ENCODE results near the gene HPF1.
"Not testable (repeated sequence)": the region's sequence is repeated elsewhere in the genome, so short reads cannot be mapped to it uniquely, and the experiment has no call there.

The HPF1 gene

GRCh38 chr4:169773889-169774288 lies 16.1 kb upstream of the HPF1 start:
- Histone ChIP-seq H3K9me2 (replicated peaks; ENCODE audit: control insufficient read depth, low read length) (no peaks in the 10 kb centered on the region), H3K27ac (ENCODE audit: low read depth, low read length) (no peak overlapping the region), H3K27me3 (ENCODE audit: control insufficient read depth, low read length) (no peaks in the 10 kb centered on the region), H3F3A (ENCODE audit: control insufficient read depth, insufficient read depth) (no peaks in the 10 kb centered on the region), H3K4me1 (ENCODE audit: control insufficient read depth, low read length) (no peaks in the 10 kb centered on the region), H3K4me3 (ENCODE audit: low read length) (no peak overlapping the region), H4K20me1 (ENCODE audit: control insufficient read depth, insufficient read depth, low read depth, low read length) (no peaks in the 10 kb centered on the region), H3K4me2 (ENCODE audit: low read length) (no peak overlapping the region), H3K36me3 (ENCODE audit: control insufficient read depth, low read length) (no peaks in the 10 kb centered on the region), H3K9me3 (ENCODE audit: control insufficient read depth, insufficient read depth, low read length) (no peaks in the 10 kb centered on the region), H3K79me2 (ENCODE audit: control insufficient read depth, low read length) (no peaks in the 10 kb centered on the region)
- TF ChIP-seq CTCF (IDR thresholded peaks at IDR 0.05; ENCODE audit: low read depth, low read length, poor library complexity, severe bottlenecking), result no peak
- no peak for TF ChIP-seq EZH2phosphoT487 (IDR thresholded peaks at IDR 0.05; ENCODE audit: borderline replicate concordance, low read length)

- H3K9me2 ChIP-seq (replicated peaks; ENCODE audit: control insufficient read depth, low read length); H3K79me2 ChIP-seq (ENCODE audit: control insufficient read depth, low read length); H3K4me2 ChIP-seq (ENCODE audit: low read length); H4K20me1 ChIP-seq (ENCODE audit: control insufficient read depth, insufficient read depth, low read depth, low read length); H3K27me3 ChIP-seq (ENCODE audit: control insufficient read depth, low read length); H3K4me3 ChIP-seq (ENCODE audit: low read length); H3K27ac ChIP-seq (ENCODE audit: low read depth, low read length); H3K36me3 ChIP-seq (ENCODE audit: control insufficient read depth, low read length); H3K9me3 ChIP-seq (ENCODE audit: control insufficient read depth, insufficient read depth, low read length); H3K4me1 ChIP-seq (ENCODE audit: control insufficient read depth, low read length); H3F3A ChIP-seq (ENCODE audit: control insufficient read depth, insufficient read depth): not testable (repeated sequence)
These were observed 13.9 kb upstream of the HPF1 start for GRCh38 chr4:169771556-169772080.

- Histone ChIP-seq H4K20me1 (ENCODE audit: control insufficient read depth, insufficient read depth, low read depth, low read length) (no peaks in the 10 kb centered on the region), H3F3A (ENCODE audit: control insufficient read depth, insufficient read depth) (no peaks in the 10 kb centered on the region), H3K9me2 (replicated peaks; ENCODE audit: control insufficient read depth, low read length) (no peaks in the 10 kb centered on the region), H3K27me3 (ENCODE audit: control insufficient read depth, low read length) (no peaks in the 10 kb centered on the region), H3K36me3 (ENCODE audit: control insufficient read depth, low read length) (no peaks in the 10 kb centered on the region), H3K4me1 (ENCODE audit: control insufficient read depth, low read length) (no peaks in the 10 kb centered on the region), H3K9me3 (ENCODE audit: control insufficient read depth, insufficient read depth, low read length) (no peaks in the 10 kb centered on the region), H3K4me3 (ENCODE audit: low read length) (no peak overlapping the region), H3K79me2 (ENCODE audit: control insufficient read depth, low read length) (no peaks in the 10 kb centered on the region), H3K27ac (ENCODE audit: low read depth, low read length) (no peak overlapping the region), H3K4me2 (ENCODE audit: low read length) (no peak overlapping the region)
- TF ChIP-seq EZH2phosphoT487 (IDR thresholded peaks at IDR 0.05; ENCODE audit: borderline replicate concordance, low read length) (no peak), CTCF (IDR thresholded peaks at IDR 0.05; ENCODE audit: low read depth, low read length, poor library complexity, severe bottlenecking) (no peak)
These were observed 12.7 kb upstream of the HPF1 start for GRCh38 chr4:169770416-169770815.

GRCh38 chr4:169768385-169768784 lies 10.6 kb upstream of the HPF1 start:
- Histone ChIP-seq H3K4me2 (ENCODE audit: low read length) (no peak overlapping the region), H3F3A (ENCODE audit: control insufficient read depth, insufficient read depth) (no peaks in the 10 kb centered on the region), H3K4me3 (ENCODE audit: low read length) (no peak overlapping the region), H3K4me1 (ENCODE audit: control insufficient read depth, low read length) (no peaks in the 10 kb centered on the region), H3K9me2 (replicated peaks; ENCODE audit: control insufficient read depth, low read length) (no peaks in the 10 kb centered on the region), H3K27me3 (ENCODE audit: control insufficient read depth, low read length) (no peaks in the 10 kb centered on the region), H3K9me3 (ENCODE audit: control insufficient read depth, insufficient read depth, low read length) (no peaks in the 10 kb centered on the region), H3K27ac (ENCODE audit: low read depth, low read length) (no peak overlapping the region), H3K79me2 (ENCODE audit: control insufficient read depth, low read length) (no peaks in the 10 kb centered on the region), H3K36me3 (ENCODE audit: control insufficient read depth, low read length) (no peaks in the 10 kb centered on the region), H4K20me1 (ENCODE audit: control insufficient read depth, insufficient read depth, low read depth, low read length) (no peaks in the 10 kb centered on the region)
- no peak for TF ChIP-seq EZH2phosphoT487 (IDR thresholded peaks at IDR 0.05; ENCODE audit: borderline replicate concordance, low read length)
- no peak for TF ChIP-seq CTCF (IDR thresholded peaks at IDR 0.05; ENCODE audit: low read depth, low read length, poor library complexity, severe bottlenecking)
